HEK293 (cell line): ENCODE data around the gene ZMYM4.

Experiments
- CTCF ChIA-PET: fragments of 350-600 bp; formaldehyde crosslinking; extraction: SDS; loops from one replicate; lab custom pipeline; 2021; ENCODE audit warnings: antibody characterized with exemption; lab: Yijun Ruan, JAX
- POLR2A ChIA-PET: fragments of 300-600 bp; formaldehyde crosslinking; extraction: SDS; loops from one replicate; lab custom pipeline; 2020; ENCODE audit warnings: antibody characterized with exemption, inconsistent platforms; lab: Yijun Ruan, JAX
- H3K27ac ChIP-seq: fragments of 200-500 bp; sonication (Bioruptor generic); 2 replicates; pipeline ENCODE4 v1.5.1; 2014; ENCODE audit warnings: low read depth, low read length, control low read depth, inconsistent platforms; ENCODE audit errors: extremely low read depth
- H3K36me3 ChIP-seq, 2 experiments: fragments of 200-500 bp in 1 of 2; sonication (Bioruptor generic) in 1 of 2; 1 replicate in 1 of 2; 2 replicates in 1 of 2; pipeline ENCODE4 v1.5.1; 2014 to 2017; ENCODE audit warnings: inconsistent platforms in 2 of 2, low read length in 2 of 2; ENCODE audit not compliant: control insufficient read depth in 2 of 2, insufficient read depth in 1 of 2
- H3K4me1 ChIP-seq: fragments of 200-500 bp; sonication (Bioruptor generic); 2 replicates; pipeline ENCODE4 v1.5.1; 2014; ENCODE audit warnings: mild to moderate bottlenecking, low read length, inconsistent platforms; ENCODE audit not compliant: control insufficient read depth, insufficient read depth
- H3K4me3 ChIP-seq: 2 replicates; pipeline ENCODE4 v1.5.1; 2011; ENCODE audit warnings: low read depth, mild to moderate bottlenecking, control low read depth, low read length, moderate library complexity
- H3K9me3 ChIP-seq: fragments of 200-500 bp; sonication (Bioruptor generic); 2 replicates; pipeline ENCODE4 v1.5.1; 2014; ENCODE audit warnings: low read depth, low read length, inconsistent platforms; ENCODE audit not compliant: control insufficient read depth, insufficient read depth
- GFI1B ChIP-seq: fragments of 450-650 bp; formaldehyde crosslinking; IDR thresholded peaks from 2 replicates; pipeline ENCODE4 v1.5.1; 2016; ENCODE audit warnings: missing biosample characterization, missing genetic modification characterization
- IKZF3 ChIP-seq: fragments of 450-650 bp; IDR thresholded peaks from 2 replicates; pipeline ENCODE4 v1.5.0; 2018; ENCODE audit warnings: missing biosample characterization, mild to moderate bottlenecking, missing genetic modification characterization, moderate library complexity
- KLF7 ChIP-seq: fragments of 450-650 bp; formaldehyde crosslinking; IDR thresholded peaks from 2 replicates; pipeline ENCODE4 v1.5.1; 2016; ENCODE audit warnings: missing biosample characterization, missing genetic modification characterization, borderline replicate concordance
- OSR2 ChIP-seq: fragments of 450-650 bp; formaldehyde crosslinking; IDR thresholded peaks from 2 replicates; pipeline ENCODE4 v1.5.1; 2016; ENCODE audit warnings: missing biosample characterization, missing genetic modification characterization
- PBX3 ChIP-seq: sonication (generic); formaldehyde crosslinking; IDR thresholded peaks from 2 replicates; pipeline ENCODE4 v1.8.1; 2022; ENCODE audit warnings: mild to moderate bottlenecking, moderate library complexity, missing genetic modification reagents
- RBAK ChIP-seq: fragments of 450-650 bp; formaldehyde crosslinking; IDR thresholded peaks from 2 replicates; pipeline ENCODE4 v1.5.1; 2016; ENCODE audit warnings: missing biosample characterization, missing genetic modification characterization
- ZBTB17 ChIP-seq: fragments of 450-650 bp; formaldehyde crosslinking; IDR thresholded peaks from 2 replicates; pipeline ENCODE4 v1.5.1; 2016; ENCODE audit warnings: missing biosample characterization, missing genetic modification characterization
- ZBTB6 ChIP-seq: fragments of 450-650 bp; formaldehyde crosslinking; IDR thresholded peaks from 2 replicates; pipeline ENCODE4 v1.5.1; 2017; ENCODE audit warnings: missing biosample characterization, missing genetic modification characterization
- ZFP37 ChIP-seq: fragments of 450-650 bp; formaldehyde crosslinking; IDR thresholded peaks from 2 replicates; pipeline ENCODE4 v1.5.1; 2016; ENCODE audit warnings: missing biosample characterization, missing genetic modification characterization
- ZNF133 ChIP-seq: fragments of 450-650 bp; formaldehyde crosslinking; IDR thresholded peaks from 2 replicates; pipeline ENCODE4 v1.5.1; 2016; ENCODE audit warnings: missing biosample characterization, missing genetic modification characterization
- ZNF138 ChIP-seq: fragments of 450-650 bp; formaldehyde crosslinking; IDR thresholded peaks from 2 replicates; pipeline ENCODE4 v1.5.1; 2016; ENCODE audit warnings: missing biosample characterization, missing genetic modification characterization, borderline replicate concordance
- ZNF16 ChIP-seq: fragments of 450-650 bp; formaldehyde crosslinking; IDR thresholded peaks from 2 replicates; pipeline ENCODE4 v1.5.1; 2016; ENCODE audit warnings: low read depth, missing biosample characterization, missing genetic modification characterization
- ZNF26 ChIP-seq: fragments of 450-650 bp; formaldehyde crosslinking; IDR thresholded peaks from 2 replicates; pipeline ENCODE4 v1.5.1; 2016; ENCODE audit warnings: missing biosample characterization, missing genetic modification characterization
- ZNF449 ChIP-seq: fragments of 450-650 bp; formaldehyde crosslinking; IDR thresholded peaks from 2 replicates; pipeline ENCODE4 v1.5.1; 2017; ENCODE audit warnings: missing biosample characterization, mild to moderate bottlenecking, missing genetic modification characterization, moderate library complexity
- ZNF513 ChIP-seq: fragments of 450-650 bp; IDR thresholded peaks from 2 replicates; pipeline ENCODE4 v1.5.1; 2018; ENCODE audit warnings: missing biosample characterization, missing genetic modification characterization
- ZNF529 ChIP-seq: fragments of 450-650 bp; formaldehyde crosslinking; IDR thresholded peaks from 2 replicates; pipeline ENCODE4 v1.5.1; 2017; ENCODE audit warnings: missing genetic modification characterization, missing biosample characterization; ENCODE audit not compliant: insufficient replicate concordance
- ZNF560 ChIP-seq: fragments of 450-650 bp; formaldehyde crosslinking; IDR thresholded peaks from 2 replicates; pipeline ENCODE4 v1.5.1; 2017; ENCODE audit warnings: missing biosample characterization, missing genetic modification characterization, borderline replicate concordance
- ZNF621 ChIP-seq: fragments of 450-650 bp; formaldehyde crosslinking; IDR thresholded peaks from 2 replicates; pipeline ENCODE4 v1.5.1; 2017; ENCODE audit warnings: missing biosample characterization, missing genetic modification characterization
- ZNF626 ChIP-seq: fragments of 450-650 bp; sonication (Bioruptor Pico); formaldehyde crosslinking; IDR thresholded peaks from 2 replicates; pipeline ENCODE4 v1.5.1; 2018; ENCODE audit warnings: missing biosample characterization, missing genetic modification characterization, inconsistent platforms
- ZNF701 ChIP-seq: fragments of 450-650 bp; formaldehyde crosslinking; IDR thresholded peaks from 2 replicates; pipeline ENCODE4 v1.5.1; 2016; ENCODE audit warnings: missing biosample characterization, missing genetic modification characterization
- ZNF747 ChIP-seq: fragments of 450-650 bp; formaldehyde crosslinking; IDR thresholded peaks from 2 replicates; pipeline ENCODE4 v1.5.1; 2016; ENCODE audit warnings: missing biosample characterization, missing genetic modification characterization
- TF ChIP-seq, protein P1 (sequence below): fragments of 450-650 bp; formaldehyde crosslinking; IDR thresholded peaks from 2 replicates; pipeline ENCODE4 v1.5.1; 2016; ENCODE audit warnings: missing biosample characterization, missing genetic modification characterization, low read depth
- TF ChIP-seq, protein P2 (sequence below): fragments of 450-650 bp; formaldehyde crosslinking; IDR thresholded peaks from 2 replicates; pipeline ENCODE4 v1.5.1; 2017; ENCODE audit warnings: missing biosample characterization, missing genetic modification characterization

Gene ZMYM4

GRCh38 chr1:35430762-35431161 lies 162.3 kb downstream of the ZMYM4 start (continued):
- TF ChIP-seq ZNF26 (tag by site-specific recombination) (no peak), ZNF138 (tag by site-specific recombination) (no peak), ZNF701 (tag by site-specific recombination) (no peak), ZBTB17 (tag by site-specific recombination) (no peak), ZBTB6 (tag by site-specific recombination) (no peak), ZNF449 (tag by site-specific recombination) (no peak), IKZF3 (no peak), ZNF133 (tag by site-specific recombination) (no peak)
- TF ChIP-seq, all 188 proteins: peak for 0

DNA sequence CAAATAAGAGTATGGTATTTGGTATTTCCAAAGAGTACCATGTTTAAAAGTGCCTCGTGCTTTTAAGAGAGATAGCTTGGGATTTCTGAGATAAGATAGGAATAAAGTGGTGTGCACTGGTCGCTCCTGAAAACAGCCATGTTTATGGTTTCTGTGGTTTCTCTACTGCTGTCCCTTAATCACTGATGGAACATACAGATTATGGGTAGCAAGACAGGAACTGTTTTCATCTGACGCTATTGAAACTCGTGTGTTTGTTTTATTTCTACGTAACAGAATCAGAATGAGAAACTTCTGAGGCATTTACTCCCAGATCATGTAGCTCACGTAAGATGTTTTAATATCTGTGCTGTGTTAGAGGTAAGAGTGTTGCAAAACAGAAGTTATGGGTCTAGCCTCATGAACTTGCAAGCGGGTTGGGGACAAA lies 162.7 kb downstream of the ZMYM4 start:
- Histone ChIP-seq H3K4me1 (no peaks in the 10 kb centered on the region), H3K36me3 (peaks cover 3 to 71% of the 10 kb centered on the region in 2 experiments; a peak in 2 of 3 replicates)
- TF ChIP-seq ZNF16, result no peak
- TF ChIP-seq RBAK (tag by site-specific recombination), result no peak
- TF ChIP-seq ZNF529 (tag by site-specific recombination), result no peak
- TF ChIP-seq ZNF513 (tag by site-specific recombination), result no peak
- no peak for TF ChIP-seq ZFP37
- no peak for TF ChIP-seq OSR2 (tag by site-specific recombination)
- TF ChIP-seq ZNF747 (tag by site-specific recombination), result no peak
- TF ChIP-seq, all 188 proteins: peak for 0
- Histone ChIP-seq H3K4me3 (no peak overlapping the region), H3K27ac (no peak overlapping the region), H3K9me3 (no peaks in the 10 kb centered on the region)
- CTCF ChIA-PET, result interaction anchor here (1.2 to 1.8 kb wide), 2 partner anchors 14 to 19 kb away, joined by 4 to 7 read pairs; no protein-coding TSS in a partner anchor
- POLR2A ChIA-PET, result interaction anchor here (0.8 kb wide), 1 partner anchor 587 kb away, joined by 4 read pairs; no protein-coding TSS in a partner anchor

GRCh38 chr1:35432231-35432630 lies 163.7 kb downstream of the ZMYM4 start:
- Histone ChIP-seq H3K4me3 (no peak overlapping the region), H3K36me3 (peaks cover 3 to 74% of the 10 kb centered on the region in 2 experiments; a peak in 2 of 3 replicates), H3K9me3 (no peaks in the 10 kb centered on the region), H3K27ac (no peak overlapping the region), H3K4me1 (no peaks in the 10 kb centered on the region)
- CTCF ChIA-PET, result interaction anchor here (1.2 to 1.8 kb wide), 2 partner anchors 13 to 18 kb away, joined by 4 to 7 read pairs; no protein-coding TSS in a partner anchor
- POLR2A ChIA-PET, result interaction anchor here (0.6 to 0.8 kb wide), 2 partner anchors 38 to 588 kb away, joined by 4 read pairs; no protein-coding TSS in a partner anchor
- TF ChIP-seq, protein P1, sequence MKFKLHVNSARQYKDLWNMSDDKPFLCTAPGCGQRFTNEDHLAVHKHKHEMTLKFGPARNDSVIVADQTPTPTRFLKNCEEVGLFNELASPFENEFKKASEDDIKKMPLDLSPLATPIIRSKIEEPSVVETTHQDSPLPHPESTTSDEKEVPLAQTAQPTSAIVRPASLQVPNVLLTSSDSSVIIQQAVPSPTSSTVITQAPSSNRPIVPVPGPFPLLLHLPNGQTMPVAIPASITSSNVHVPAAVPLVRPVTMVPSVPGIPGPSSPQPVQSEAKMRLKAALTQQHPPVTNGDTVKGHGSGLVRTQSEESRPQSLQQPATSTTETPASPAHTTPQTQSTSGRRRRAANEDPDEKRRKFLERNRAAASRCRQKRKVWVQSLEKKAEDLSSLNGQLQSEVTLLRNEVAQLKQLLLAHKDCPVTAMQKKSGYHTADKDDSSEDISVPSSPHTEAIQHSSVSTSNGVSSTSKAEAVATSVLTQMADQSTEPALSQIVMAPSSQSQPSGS, result no peak
- TF ChIP-seq ZNF626 (tag by site-specific recombination), result no peak
- no peak for TF ChIP-seq ZNF747 (tag by site-specific recombination)
- no peak for TF ChIP-seq ZNF621 (tag by site-specific recombination)
- no peak for TF ChIP-seq PBX3 (CRISPR knock-in tag)
- no peak for TF ChIP-seq GFI1B (tag by site-specific recombination)
- no peak for TF ChIP-seq ZNF560
- TF ChIP-seq KLF7 (tag by site-specific recombination), result no peak
- TF ChIP-seq ZNF133 (tag by site-specific recombination), result no peak
- TF ChIP-seq, protein P2, sequence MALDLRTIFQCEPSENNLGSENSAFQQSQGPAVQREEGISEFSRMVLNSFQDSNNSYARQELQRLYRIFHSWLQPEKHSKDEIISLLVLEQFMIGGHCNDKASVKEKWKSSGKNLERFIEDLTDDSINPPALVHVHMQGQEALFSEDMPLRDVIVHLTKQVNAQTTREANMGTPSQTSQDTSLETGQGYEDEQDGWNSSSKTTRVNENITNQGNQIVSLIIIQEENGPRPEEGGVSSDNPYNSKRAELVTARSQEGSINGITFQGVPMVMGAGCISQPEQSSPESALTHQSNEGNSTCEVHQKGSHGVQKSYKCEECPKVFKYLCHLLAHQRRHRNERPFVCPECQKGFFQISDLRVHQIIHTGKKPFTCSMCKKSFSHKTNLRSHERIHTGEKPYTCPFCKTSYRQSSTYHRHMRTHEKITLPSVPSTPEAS (tag by site-specific recombination), result no peak
